Neuronal stem cell (in vitro differentiated cells): ENCODE results near the gene KLHL35.

Experiments used
- DNase-seq: peaks from one replicate; pipeline ENCODE4 v3.0.0-alpha.2; 2013; ENCODE audit warnings: low spot score
- H2AFZ ChIP-seq: one replicate; pipeline ENCODE4 v1.6.1; 2013; ENCODE audit warnings: mild to moderate bottlenecking, low read length, inconsistent platforms
- H2AK5ac ChIP-seq: 2 replicates; pipeline ENCODE4 v1.6.1; 2013; ENCODE audit warnings: low read depth, mild to moderate bottlenecking, inconsistent platforms, low read length, moderate library complexity, mixed read lengths
- H2BK120ac ChIP-seq: 2 replicates; pipeline ENCODE4 v1.6.1; 2013; ENCODE audit warnings: low read depth, mild to moderate bottlenecking, inconsistent platforms, low read length, moderate library complexity, mixed read lengths
- H2BK12ac ChIP-seq: one replicate; pipeline ENCODE4 v1.6.1; 2013; ENCODE audit warnings: low read length, inconsistent platforms
- H2BK15ac ChIP-seq: 2 replicates; pipeline ENCODE4 v1.6.1; 2013; ENCODE audit warnings: mild to moderate bottlenecking, low read length, inconsistent platforms, mixed read lengths
- H2BK5ac ChIP-seq: one replicate; pipeline ENCODE4 v1.6.1; 2013; ENCODE audit warnings: inconsistent platforms, mild to moderate bottlenecking, low read length, moderate library complexity
- H3K14ac ChIP-seq: one replicate; pipeline ENCODE4 v1.6.1; 2013; ENCODE audit warnings: low read length, inconsistent platforms
- H3K18ac ChIP-seq: 2 replicates; pipeline ENCODE4 v1.6.1; 2013; ENCODE audit warnings: low read length, inconsistent platforms
- H3K23ac ChIP-seq: 2 replicates; pipeline ENCODE4 v1.6.1; 2013; ENCODE audit warnings: low read depth, mild to moderate bottlenecking, mixed read lengths, low read length, inconsistent platforms; ENCODE audit not compliant: poor library complexity
- H3K27ac ChIP-seq: replicated peaks from 3 replicates; pipeline ENCODE4 v1.5.1; 2013; ENCODE audit warnings: low read length, inconsistent platforms
- H3K27me3 ChIP-seq, 3 experiments: 2 replicates each; pipeline ENCODE4 v1.6.1; 2013; ENCODE audit warnings: low read length in 3 of 3, mild to moderate bottlenecking in 2 of 3, inconsistent platforms in 1 of 3, low read depth in 1 of 3, mixed read lengths in 1 of 3, moderate library complexity in 1 of 3; ENCODE audit not compliant: control insufficient read depth in 3 of 3, insufficient read depth in 3 of 3
- H3K36me3 ChIP-seq, 2 donors: replicated peaks in 1 of 2; 2 replicates each; pipeline ENCODE4 v1.6.1; 2013; ENCODE audit warnings: low read length in 2 of 2; ENCODE audit not compliant: control insufficient read depth in 2 of 2, insufficient read depth in 2 of 2
- H3K4ac ChIP-seq: 2 replicates; pipeline ENCODE4 v1.6.1; 2013; ENCODE audit warnings: inconsistent platforms, mild to moderate bottlenecking, low read length, moderate library complexity
- H3K4me1 ChIP-seq, 2 donors: 1 replicate in 1 of 2; 2 replicates in 1 of 2; pipeline ENCODE4 v1.6.1; 2013; ENCODE audit warnings: low read length in 2 of 2, low read depth in 1 of 2; ENCODE audit not compliant: control insufficient read depth in 2 of 2, insufficient read depth in 1 of 2
- H3K4me2 ChIP-seq: one replicate; pipeline ENCODE4 v1.6.1; 2013; ENCODE audit warnings: mild to moderate bottlenecking, low read length, inconsistent platforms; ENCODE audit not compliant: insufficient read depth, poor library complexity, severe bottlenecking
- H3K4me3 ChIP-seq, 2 donors: 2 replicates each; pipeline ENCODE4 v1.5.1; 2013; ENCODE audit warnings: low read length in 2 of 2, mild to moderate bottlenecking in 2 of 2, inconsistent platforms in 1 of 2, moderate library complexity in 1 of 2
- H3K79me1 ChIP-seq: one replicate; pipeline ENCODE4 v1.6.1; 2013; ENCODE audit warnings: low read depth, mild to moderate bottlenecking, inconsistent platforms, low read length, moderate library complexity
- H3K9ac ChIP-seq: one replicate; pipeline ENCODE4 v1.6.1; 2013; ENCODE audit warnings: mild to moderate bottlenecking, low read depth, low read length, inconsistent platforms; ENCODE audit not compliant: poor library complexity
- H3K9me3 ChIP-seq, 2 donors: replicated peaks in 1 of 2; 2 replicates each; pipeline versions ENCODE3 to v1.6.1; 2013; ENCODE audit warnings: low read length in 2 of 2, mild to moderate bottlenecking in 2 of 2, inconsistent platforms in 1 of 2, low read depth in 1 of 2, mixed read lengths in 1 of 2, moderate library complexity in 1 of 2; ENCODE audit not compliant: control insufficient read depth in 2 of 2, insufficient read depth in 1 of 2
- H4K8ac ChIP-seq: one replicate; pipeline ENCODE4 v1.6.1; 2013; ENCODE audit warnings: low read depth, mild to moderate bottlenecking, inconsistent platforms, low read length, moderate library complexity
- H4K91ac ChIP-seq: one replicate; pipeline ENCODE4 v1.6.1; 2013; ENCODE audit warnings: low read length, low read depth, mild to moderate bottlenecking, inconsistent platforms; ENCODE audit not compliant: poor library complexity
- WGBS, 2 donors: extraction: QIAGEN DNeasy Blood & Tissue Kit; methylation state at CpG; one replicate each; pipeline ENCODE4 v1.1.7; 2013; ENCODE audit warnings: missing lambda C conversion rate in 2 of 2, mixed read lengths in 1 of 2; ENCODE audit not compliant: insufficient read length in 2 of 2, insufficient replicate concordance in 1 of 2; ENCODE audit errors: extremely low coverage in 2 of 2; 5-methylcytosine and 5-hydroxymethylcytosine counted together

The KLHL35 gene

GRCh38 chr11:75408957-75409219 lies 24.1 kb downstream of the KLHL35 start:
- Histone ChIP-seq H3K18ac (no peak overlapping the region), H4K91ac (no peak overlapping the region), H3K4me1 (no peaks in the 10 kb centered on the region), H3K4ac (no peak overlapping the region), H2AFZ (no peak overlapping the region), H3K9me3 (peaks cover 0 to 3% of the 10 kb centered on the region in 2 donors), H3K36me3 (peaks cover 51 to 74% of the 10 kb centered on the region in 2 donors), H3K14ac (no peak overlapping the region), H3K27ac (no peak overlapping the region), H2AK5ac (no peak overlapping the region), H4K8ac (no peak overlapping the region), H3K27me3 (no peaks in the 10 kb centered on the region), H2BK12ac (no peak overlapping the region), H3K4me3 (no peak overlapping the region), H3K23ac (no peak overlapping the region), H3K9ac (no peak overlapping the region), H2BK5ac (no peak overlapping the region), H3K4me2 (no peak overlapping the region), H2BK15ac (no peak overlapping the region), H2BK120ac (no peak overlapping the region), H3K79me1 (peaks cover 5% of the 10 kb centered on the region)
- no peak for DNase-seq
- no CpG with 5 or more reads among the region's 2 CpGs for WGBS, 2 donors

DNA sequence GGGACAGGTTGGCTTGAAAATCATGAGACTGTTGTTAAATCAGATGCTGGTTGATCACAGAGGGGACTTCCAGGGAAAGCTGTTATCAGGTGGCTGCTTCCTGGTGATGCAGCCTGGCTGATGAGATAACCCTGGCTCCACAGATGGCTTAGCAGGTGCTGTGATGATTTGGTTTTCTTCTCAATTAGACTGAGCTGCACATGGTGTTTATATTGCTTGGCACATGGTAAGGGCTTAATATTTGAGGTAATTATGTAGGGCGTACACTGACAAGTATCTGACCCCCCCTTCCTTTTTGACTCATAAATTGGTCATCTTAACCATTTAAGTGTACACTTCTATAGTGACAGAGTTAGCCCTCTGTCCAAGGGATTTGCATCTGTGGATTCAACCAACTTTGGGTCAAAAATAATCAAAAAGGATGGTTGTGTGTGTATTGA lies 26.6 kb downstream of the KLHL35 start:
- Histone ChIP-seq H4K8ac (no peak overlapping the region), H2BK15ac (no peak overlapping the region), H2AK5ac (no peak overlapping the region), H3K4ac (no peak overlapping the region), H2BK12ac (no peak overlapping the region), H3K4me1 (peaks cover 2 to 8% of the 10 kb centered on the region in 2 donors), H3K4me3 (no peak overlapping the region), H3K79me1 (peaks cover 5% of the 10 kb centered on the region), H3K14ac (no peak overlapping the region), H3K4me2 (no peak overlapping the region), H3K9ac (no peak overlapping the region), H2AFZ (no peak overlapping the region), H2BK120ac (no peak overlapping the region), H2BK5ac (no peak overlapping the region), H3K23ac (no peak overlapping the region), H3K36me3 (peaks cover 57 to 75% of the 10 kb centered on the region in 2 donors), H3K18ac (no peak overlapping the region), H4K91ac (no peak overlapping the region), H3K27ac (no peak overlapping the region), H3K9me3 (peaks cover 0 to 3% of the 10 kb centered on the region in 2 donors), H3K27me3 (no peaks in the 10 kb centered on the region)
- DNase-seq: no peak
- WGBS, 2 donors: no CpG with 5 or more reads among the region's 1 CpG

GRCh38 chr11:75403983-75404658 lies 28.9 kb downstream of the KLHL35 start:
- Histone ChIP-seq H3K4ac (no peak overlapping the region), H2BK15ac (no peak overlapping the region), H3K23ac (no peak overlapping the region), H3K4me3 (no peak overlapping the region), H3K14ac (no peak overlapping the region), H3K36me3 (peaks cover 60 to 88% of the 10 kb centered on the region in 2 donors), H2AK5ac (no peak overlapping the region), H3K4me2 (no peak overlapping the region), H3K27ac (no peak overlapping the region), H2BK120ac (no peak overlapping the region), H4K91ac (no peak overlapping the region), H2BK5ac (no peak overlapping the region), H3K18ac (no peak overlapping the region), H3K79me1 (peaks cover 7% of the 10 kb centered on the region), H3K9me3 (peaks cover 0 to 3% of the 10 kb centered on the region in 2 donors), H3K4me1 (peaks cover 3 to 12% of the 10 kb centered on the region in 2 donors), H3K27me3 (no peaks in the 10 kb centered on the region), H3K9ac (no peak overlapping the region), H2AFZ (no peak overlapping the region), H2BK12ac (no peak overlapping the region), H4K8ac (no peak overlapping the region)
- DNase-seq: no peak
- WGBS, 2 donors: no CpG with 5 or more reads among the region's 15 CpGs

DNA sequence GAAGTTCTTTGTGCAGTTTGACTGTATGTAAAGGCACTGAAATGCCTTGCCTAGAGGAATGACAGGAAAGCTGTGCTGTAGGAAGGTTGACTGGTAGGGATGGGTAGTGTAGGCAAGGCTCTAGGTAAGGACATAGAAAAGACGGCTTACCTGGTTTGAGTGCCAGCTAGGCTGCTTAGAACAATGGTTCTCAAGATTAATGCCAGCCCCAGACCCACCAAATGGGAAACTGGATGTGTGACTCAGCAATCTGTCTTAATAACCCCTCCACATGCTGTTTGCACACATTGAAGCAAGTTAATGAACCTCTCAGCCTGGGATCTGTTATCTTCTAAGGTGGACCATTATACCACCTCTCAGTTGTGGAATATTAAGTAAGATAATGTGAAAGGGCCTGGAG lies 30.0 kb downstream of the KLHL35 start:
- peaks cover 3 to 12% of the 10 kb centered on the region in 2 donors for H3K4me1 ChIP-seq
- no peak overlapping the region for H3K9ac ChIP-seq
- no peaks in the 10 kb centered on the region for H3K27me3 ChIP-seq
- no peak overlapping the region for H3K4ac ChIP-seq
- H2BK15ac ChIP-seq: no peak overlapping the region
- H3K36me3 ChIP-seq: peaks cover 52 to 78% of the 10 kb centered on the region in 2 donors
- H2BK120ac ChIP-seq: no peak overlapping the region
- H3K4me2 ChIP-seq: no peak overlapping the region
- no peak for DNase-seq
- no peaks in the 10 kb centered on the region for H3K9me3 ChIP-seq
- H3K4me3 ChIP-seq: no peak overlapping the region
- no peak overlapping the region for H2AK5ac ChIP-seq
- WGBS, 2 donors: no CpG with 5 or more reads among the region's 1 CpG
- no peak overlapping the region for H2AFZ ChIP-seq
- H2BK12ac ChIP-seq: no peak overlapping the region
- peaks cover 5% of the 10 kb centered on the region for H3K79me1 ChIP-seq
- H4K8ac ChIP-seq: no peak overlapping the region
- no peak overlapping the region for H3K23ac ChIP-seq
- no peak overlapping the region for H3K14ac ChIP-seq
- H3K18ac ChIP-seq: no peak overlapping the region
- H3K27ac ChIP-seq: no peak overlapping the region
- no peak overlapping the region for H2BK5ac ChIP-seq
- no peak overlapping the region for H4K91ac ChIP-seq
